Ovary (tissue), 3 donors: ENCODE results near the gene GOLGA8R.
"Not testable (repeated sequence)": the region's sequence is repeated elsewhere in the genome, so short reads cannot be mapped to it uniquely, and the experiment has no call there.

Source experiments
- EP300 ChIP-seq: sonication (generic); formaldehyde crosslinking; IDR thresholded peaks from one replicate; pipeline ENCODE4 v1.6.1; 2017; ENCODE audit warnings: antibody characterized with exemption
- POLR2A ChIP-seq: fragments of 450-650 bp; IDR thresholded peaks from one replicate; pipeline ENCODE4 v1.6.1; 2017; ENCODE audit warnings: antibody characterized with exemption, mild to moderate bottlenecking, moderate library complexity
- TF ChIP-seq, protein P1 (sequence below), 3 donors: fragments of 450-650 bp in 2 of 3; fragments of 200-600 bp in 1 of 3; IDR thresholded peaks; one replicate each; pipeline versions ENCODE4 v1.5.1 to v1.8.0; 2016 to 2022; ENCODE audit warnings: antibody characterized with exemption in 3 of 3, mild to moderate bottlenecking in 1 of 3
- donor health status: DM: no; HTN: no; CAD: no.

DNA sequence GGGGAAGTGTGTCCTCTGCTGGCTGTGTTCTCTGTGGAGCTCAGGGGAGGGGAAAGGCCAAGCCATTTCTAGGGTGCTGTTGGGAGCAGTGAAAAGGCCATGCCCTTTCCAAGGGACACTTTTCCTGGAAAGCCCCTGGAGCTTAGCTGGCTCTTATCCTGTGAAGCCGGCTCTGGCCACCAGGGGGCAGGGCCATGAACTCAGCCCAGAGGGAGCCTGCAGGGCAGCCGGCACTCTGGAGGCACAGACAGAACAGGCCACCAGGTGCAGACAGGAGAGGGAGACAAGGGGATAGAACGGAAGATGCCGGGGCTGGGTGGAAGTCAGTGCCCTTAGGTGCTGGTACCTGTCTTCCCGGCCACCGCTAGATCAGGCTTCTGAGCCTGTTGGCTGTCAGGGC lies 15.1 kb downstream of the GOLGA8R start:
- TF ChIP-seq, protein P1, sequence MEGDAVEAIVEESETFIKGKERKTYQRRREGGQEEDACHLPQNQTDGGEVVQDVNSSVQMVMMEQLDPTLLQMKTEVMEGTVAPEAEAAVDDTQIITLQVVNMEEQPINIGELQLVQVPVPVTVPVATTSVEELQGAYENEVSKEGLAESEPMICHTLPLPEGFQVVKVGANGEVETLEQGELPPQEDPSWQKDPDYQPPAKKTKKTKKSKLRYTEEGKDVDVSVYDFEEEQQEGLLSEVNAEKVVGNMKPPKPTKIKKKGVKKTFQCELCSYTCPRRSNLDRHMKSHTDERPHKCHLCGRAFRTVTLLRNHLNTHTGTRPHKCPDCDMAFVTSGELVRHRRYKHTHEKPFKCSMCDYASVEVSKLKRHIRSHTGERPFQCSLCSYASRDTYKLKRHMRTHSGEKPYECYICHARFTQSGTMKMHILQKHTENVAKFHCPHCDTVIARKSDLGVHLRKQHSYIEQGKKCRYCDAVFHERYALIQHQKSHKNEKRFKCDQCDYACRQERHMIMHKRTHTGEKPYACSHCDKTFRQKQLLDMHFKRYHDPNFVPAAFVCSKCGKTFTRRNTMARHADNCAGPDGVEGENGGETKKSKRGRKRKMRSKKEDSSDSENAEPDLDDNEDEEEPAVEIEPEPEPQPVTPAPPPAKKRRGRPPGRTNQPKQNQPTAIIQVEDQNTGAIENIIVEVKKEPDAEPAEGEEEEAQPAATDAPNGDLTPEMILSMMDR (IDR thresholded peaks at IDR 0.05): not testable (repeated sequence)
- not testable (repeated sequence) for TF ChIP-seq POLR2A, EP300
